Measurements from ENCODE around the gene GOLGA6L7.

GRCh38 chr15:28897861-28898585, 49.6 kb upstream of the GOLGA6L7 start:
- TF ChIP-seq SMC3 (IDR thresholded peaks at IDR 0.05; ENCODE audit: low read depth, low read length) (no peak), CEBPB (IDR thresholded peaks at IDR 0.05; ENCODE audit: low read depth, low read length) (no peak), POLR2A (IDR thresholded peaks at IDR 0.05; ENCODE audit: low read depth, low read length) (no peak), RAD21 (IDR thresholded peaks at IDR 0.05; ENCODE audit: low read length) (no peak), RFX5 (IDR thresholded peaks at IDR 0.05; ENCODE audit: low read depth, low read length) (no peak), MAFK (IDR thresholded peaks at IDR 0.05; ENCODE audit: low read depth, low read length) (no peak), ELK1 (IDR thresholded peaks at IDR 0.05; ENCODE audit: borderline replicate concordance, low read depth, low read length) (no peak), CHD1 (IDR thresholded peaks at IDR 0.05; ENCODE audit: low read depth, low read length) (no peak)
- TF ChIP-seq, protein P1, sequence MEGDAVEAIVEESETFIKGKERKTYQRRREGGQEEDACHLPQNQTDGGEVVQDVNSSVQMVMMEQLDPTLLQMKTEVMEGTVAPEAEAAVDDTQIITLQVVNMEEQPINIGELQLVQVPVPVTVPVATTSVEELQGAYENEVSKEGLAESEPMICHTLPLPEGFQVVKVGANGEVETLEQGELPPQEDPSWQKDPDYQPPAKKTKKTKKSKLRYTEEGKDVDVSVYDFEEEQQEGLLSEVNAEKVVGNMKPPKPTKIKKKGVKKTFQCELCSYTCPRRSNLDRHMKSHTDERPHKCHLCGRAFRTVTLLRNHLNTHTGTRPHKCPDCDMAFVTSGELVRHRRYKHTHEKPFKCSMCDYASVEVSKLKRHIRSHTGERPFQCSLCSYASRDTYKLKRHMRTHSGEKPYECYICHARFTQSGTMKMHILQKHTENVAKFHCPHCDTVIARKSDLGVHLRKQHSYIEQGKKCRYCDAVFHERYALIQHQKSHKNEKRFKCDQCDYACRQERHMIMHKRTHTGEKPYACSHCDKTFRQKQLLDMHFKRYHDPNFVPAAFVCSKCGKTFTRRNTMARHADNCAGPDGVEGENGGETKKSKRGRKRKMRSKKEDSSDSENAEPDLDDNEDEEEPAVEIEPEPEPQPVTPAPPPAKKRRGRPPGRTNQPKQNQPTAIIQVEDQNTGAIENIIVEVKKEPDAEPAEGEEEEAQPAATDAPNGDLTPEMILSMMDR (conservative IDR thresholded peaks at IDR 0.05; ENCODE audit: low read depth, low read length), result no peak

Measured in IMR-90 (cell line).